ENCODE results near the gene EPHA2. TPM values are rescaled to one million over a fixed set of nuclear protein-coding genes. Genes with fewer than 3 reads are reported as not detected.
"Not testable (repeated sequence)": the region's sequence is repeated elsewhere in the genome, so short reads cannot be mapped to it uniquely, and the experiment has no call there.

EPHA2 gene
- total RNA-seq, 2 experiments from 2014 or later: 0.22 TPM; not detected in 1

GRCh38 chr1:16196874-16197273, 41.0 kb upstream of the EPHA2 start:
- no peak overlapping the region for H3K4me3 ChIP-seq (ENCODE audit: low read length)
- Mint-ChIP-seq H3K4me3 (no peak overlapping the region), H3K27ac (no peak overlapping the region), H3K4me1 (ENCODE audit: low read depth) (no peaks in the 10 kb centered on the region), H3K27me3 (no peaks in the 10 kb centered on the region), H3K9me3 (no peaks in the 10 kb centered on the region), H3K36me3 (ENCODE audit: low read depth) (peaks cover 17% of the 10 kb centered on the region)
- ATAC-seq (ENCODE audit: poor library complexity): no peak
- peaks cover 15% of the 10 kb centered on the region for H3K36me3 ChIP-seq (ENCODE audit: insufficient read depth, low read length)
- H3K9me3 ChIP-seq (ENCODE audit: control insufficient read depth in 1 of 2, insufficient read depth in 1 of 2, low read length in 2 of 2): no peaks in the 10 kb centered on the region
- ChIA-PET POLR2A (no interaction called here), CTCF (no interaction called here)
- H3K27me3 ChIP-seq (ENCODE audit: control insufficient read depth in 1 of 2, insufficient read depth in 2 of 2, low read length in 2 of 2): no peaks in the 10 kb centered on the region
- no peak for TF ChIP-seq CTCF (IDR thresholded peaks at IDR 0.05)
- H3K4me1 ChIP-seq (ENCODE audit: insufficient read depth, low read length): no peaks in the 10 kb centered on the region
- intact Hi-C loops (cut with DNase I, micrococcal nuclease): no loop called here
- DNase-seq: no peak
- no peak overlapping the region for H3K27ac ChIP-seq (ENCODE audit: low read depth in 1 of 2, low read length in 2 of 2)

GRCh38 chr1:16196139-16196538, 40.3 kb upstream of the EPHA2 start:
- H3K4me3 Mint-ChIP-seq; H3K27ac ChIP-seq (ENCODE audit: low read depth in 1 of 2, low read length in 2 of 2); H3K9me3 Mint-ChIP-seq; ATAC-seq (ENCODE audit: poor library complexity); H3K9me3 ChIP-seq (ENCODE audit: control insufficient read depth in 1 of 2, insufficient read depth in 1 of 2, low read length in 2 of 2); H3K27me3 Mint-ChIP-seq; POLR2A ChIA-PET; DNase-seq; H3K4me1 Mint-ChIP-seq (ENCODE audit: low read depth); H3K36me3 ChIP-seq (ENCODE audit: insufficient read depth, low read length); H3K27ac Mint-ChIP-seq; CTCF ChIA-PET; H3K4me1 ChIP-seq (ENCODE audit: insufficient read depth, low read length); intact Hi-C loops (cut with DNase I, micrococcal nuclease); H3K27me3 ChIP-seq (ENCODE audit: control insufficient read depth in 1 of 2, insufficient read depth in 2 of 2, low read length in 2 of 2); H3K4me3 ChIP-seq (ENCODE audit: low read length): not testable (repeated sequence)
- peaks cover 12% of the 10 kb centered on the region for H3K36me3 Mint-ChIP-seq (ENCODE audit: low read depth)

- Mint-ChIP-seq H3K4me3 (no peak overlapping the region), H3K9me3 (no peaks in the 10 kb centered on the region), H3K4me1 (ENCODE audit: low read depth) (no peaks in the 10 kb centered on the region), H3K27me3 (no peaks in the 10 kb centered on the region), H3K36me3 (ENCODE audit: low read depth) (peaks cover 11% of the 10 kb centered on the region), H3K27ac (no peak overlapping the region)
- Histone ChIP-seq H3K27ac (ENCODE audit: low read depth in 1 of 2, low read length in 2 of 2) (no peak overlapping the region), H3K36me3 (ENCODE audit: insufficient read depth, low read length) (peaks cover 9% of the 10 kb centered on the region), H3K9me3 (ENCODE audit: control insufficient read depth in 1 of 2, insufficient read depth in 1 of 2, low read length in 2 of 2) (no peaks in the 10 kb centered on the region), H3K27me3 (ENCODE audit: control insufficient read depth in 1 of 2, insufficient read depth in 2 of 2, low read length in 2 of 2) (no peaks in the 10 kb centered on the region), H3K4me1 (ENCODE audit: insufficient read depth, low read length) (no peaks in the 10 kb centered on the region), H3K4me3 (ENCODE audit: low read length) (no peak overlapping the region)
- POLR2A ChIA-PET: no interaction called here
- CTCF ChIA-PET: no interaction called here
- intact Hi-C loops (cut with DNase I, micrococcal nuclease): no loop called here
- TF ChIP-seq CTCF (IDR thresholded peaks at IDR 0.05): no peak
- ATAC-seq (ENCODE audit: poor library complexity): no peak
- no peak for DNase-seq
These were observed 39.6 kb upstream of the EPHA2 start for GRCh38 chr1:16195518-16195905.

- Histone ChIP-seq H3K27ac (ENCODE audit: low read depth in 1 of 2, low read length in 2 of 2) (no peak overlapping the region), H3K27me3 (ENCODE audit: control insufficient read depth in 1 of 2, insufficient read depth in 2 of 2, low read length in 2 of 2) (peaks cover 0 to 4% of the 10 kb centered on the region in 2 experiments), H3K9me3 (ENCODE audit: control insufficient read depth in 1 of 2, insufficient read depth in 1 of 2, low read length in 2 of 2) (no peaks in the 10 kb centered on the region), H3K4me1 (ENCODE audit: insufficient read depth, low read length) (peaks cover 7% of the 10 kb centered on the region), H3K4me3 (ENCODE audit: low read length) (no peak overlapping the region), H3K36me3 (ENCODE audit: insufficient read depth, low read length) (no peaks in the 10 kb centered on the region)
- ATAC-seq (ENCODE audit: poor library complexity) (no peak), DNase-seq (no peak)
- TF ChIP-seq CTCF (IDR thresholded peaks at IDR 0.05): no peak
- H3K36me3 Mint-ChIP-seq (ENCODE audit: low read depth): no peaks in the 10 kb centered on the region
- H3K4me1 Mint-ChIP-seq (ENCODE audit: low read depth): no peaks in the 10 kb centered on the region
- ChIA-PET CTCF (no interaction called here), POLR2A (no interaction called here)
- H3K9me3 Mint-ChIP-seq: no peaks in the 10 kb centered on the region
- intact Hi-C loops (cut with DNase I, micrococcal nuclease): no loop called here
- H3K4me3 Mint-ChIP-seq: no peak overlapping the region
- H3K27ac Mint-ChIP-seq: no peak overlapping the region
- H3K27me3 Mint-ChIP-seq: peaks cover 10% of the 10 kb centered on the region
These were observed 36.2 kb upstream of the EPHA2 start for GRCh38 chr1:16191916-16192546.

Measured in CD4-positive, alpha-beta T cell (primary cell).